GM19395 (cell line): Measurements from ENCODE around the gene ADD2.
"Not testable (repeated sequence)": the region's sequence is repeated elsewhere in the genome, so short reads cannot be mapped to it uniquely, and the experiment has no call there.

Source experiments
- ATAC-seq: cut with Tn5 transposase; IDR thresholded peaks from one replicate; pipeline ENCODE4 v1.9.1; 2021; ENCODE audit warnings: mild to moderate bottlenecking, moderate library complexity; ENCODE audit not compliant: unreplicated experiment

The ADD2 gene

GRCh38 chr2:70647873-70648481, 120.0 kb downstream of the ADD2 start:
- no peak for ATAC-seq

- ATAC-seq = no peak
Measured at GRCh38 chr2:70646420-70646818, 121.6 kb downstream of the ADD2 start.

GRCh38 chr2:70645733-70646419, 122.1 kb downstream of the ADD2 start:
- ATAC-seq = no peak

GRCh38 chr2:70643715-70644114, 124.3 kb downstream of the ADD2 start:
- no peak for ATAC-seq

- no peak for ATAC-seq
Measured at GRCh38 chr2:70641263-70641784, 126.7 kb downstream of the ADD2 start.

GRCh38 chr2:70639841-70640436, 128.1 kb downstream of the ADD2 start:
- no peak for ATAC-seq

- ATAC-seq = no peak
Measured at GRCh38 chr2:70638561-70638960, 129.4 kb downstream of the ADD2 start.

GRCh38 chr2:70633508-70633907, 134.5 kb downstream of the ADD2 start:
- ATAC-seq = no peak

- ATAC-seq = no peak
Measured at GRCh38 chr2:70632966-70633365, 135.0 kb downstream of the ADD2 start.

GRCh38 chr2:70632388-70632787, 135.6 kb downstream of the ADD2 start:
- no peak for ATAC-seq

GRCh38 chr2:70630761-70631160, 137.2 kb downstream of the ADD2 start:
- ATAC-seq = no peak

- no peak for ATAC-seq
Measured at GRCh38 chr2:70627211-70627898, 140.6 kb downstream of the ADD2 start.

GRCh38 chr2:70626254-70626990, 141.6 kb downstream of the ADD2 start:
- ATAC-seq = no peak

GRCh38 chr2:70621536-70621935, 146.5 kb downstream of the ADD2 start:
- not testable (repeated sequence) for ATAC-seq

GRCh38 chr2:70620020-70620419, 148.0 kb downstream of the ADD2 start:
- no peak for ATAC-seq

- no peak for ATAC-seq
Measured at GRCh38 chr2:70619167-70619566, 148.8 kb downstream of the ADD2 start.

- ATAC-seq = no peak
Measured at GRCh38 chr2:70616168-70616694, 151.8 kb downstream of the ADD2 start.

GRCh38 chr2:70615222-70615621, 152.8 kb downstream of the ADD2 start:
- ATAC-seq = no peak

GRCh38 chr2:70613521-70613920, 154.5 kb downstream of the ADD2 start:
- no peak for ATAC-seq

GRCh38 chr2:70612574-70612973, 155.4 kb downstream of the ADD2 start:
- no peak for ATAC-seq

GRCh38 chr2:70608373-70608772, 159.6 kb downstream of the ADD2 start:
- ATAC-seq = no peak
